ENCODE data around the gene DDI1. TPM values are rescaled to one million over a fixed set of nuclear protein-coding genes. Genes with fewer than 3 reads are reported as not detected.
"Not testable (repeated sequence)": the region's sequence is repeated elsewhere in the genome, so short reads cannot be mapped to it uniquely, and the experiment has no call there.

The DDI1 gene
- total RNA-seq, 1 donor from 2014 or later = not detected

GRCh38 chr11:104033134-104033533 is 3.3 kb upstream of the DDI1 start:
- no peak for DNase-seq (ENCODE audit: low spot score)
- intact Hi-C loops (cut with DNase I) = no loop called here

DNA sequence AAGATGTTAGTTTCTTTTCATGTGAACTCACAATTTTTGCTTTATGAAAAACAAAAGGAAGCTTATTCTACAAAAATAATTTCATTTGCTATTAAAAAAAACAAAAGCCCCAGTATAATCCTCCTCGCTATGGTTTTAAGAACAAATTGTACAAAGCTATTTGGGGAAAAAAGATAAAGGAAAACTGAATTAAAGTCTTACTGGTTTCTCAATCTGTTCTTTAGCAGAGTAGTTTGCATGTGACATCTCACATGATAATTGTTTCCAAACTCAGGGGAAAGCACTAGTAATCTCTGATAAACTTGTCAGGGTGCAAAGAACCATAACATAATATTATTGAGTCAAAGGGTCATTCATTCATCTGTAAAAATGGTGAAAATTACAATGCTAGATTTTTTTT is 2.9 kb upstream of the DDI1 start:
- intact Hi-C loops (cut with DNase I) = no loop called here
- no peak for DNase-seq (ENCODE audit: low spot score)

DNA sequence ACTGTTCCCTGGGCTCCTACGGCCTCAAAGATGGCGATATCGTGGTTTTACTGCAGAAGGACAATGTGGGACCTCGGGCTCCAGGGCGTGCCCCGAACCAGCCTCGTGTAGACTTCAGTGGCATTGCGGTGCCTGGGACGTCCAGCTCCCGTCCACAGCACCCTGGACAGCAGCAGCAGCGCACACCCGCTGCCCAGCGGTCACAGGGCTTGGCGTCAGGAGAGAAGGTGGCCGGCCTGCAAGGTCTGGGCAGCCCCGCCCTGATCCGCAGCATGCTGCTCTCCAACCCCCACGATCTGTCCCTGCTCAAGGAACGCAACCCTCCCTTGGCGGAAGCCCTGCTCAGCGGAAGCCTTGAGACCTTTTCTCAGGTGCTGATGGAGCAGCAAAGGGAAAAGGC is 555 bp downstream of the DDI1 start:
- DNase-seq (ENCODE audit: low spot score) = no peak
- intact Hi-C loops (cut with DNase I) = no loop called here

DNA sequence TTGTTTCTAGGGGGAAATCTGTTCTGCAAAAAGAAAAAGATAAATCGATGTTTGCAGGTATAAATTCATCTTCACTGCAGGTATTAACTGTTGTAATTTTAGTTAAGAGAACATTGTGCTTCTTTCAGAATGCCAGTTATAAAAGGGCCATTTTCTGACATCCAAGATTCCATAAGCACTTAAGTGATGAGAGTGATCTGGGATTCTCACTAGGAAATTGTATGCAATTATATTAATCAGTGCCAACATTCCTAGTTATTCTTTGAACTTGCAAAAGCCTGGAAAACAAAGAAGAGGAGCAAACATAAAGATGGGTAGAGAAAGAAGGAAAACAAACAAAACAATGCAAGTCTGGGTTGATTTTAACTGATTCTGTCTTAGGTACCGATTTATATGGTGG is 5.4 kb downstream of the DDI1 start:
- DNase-seq (ENCODE audit: low spot score) = no peak
- intact Hi-C loops (cut with DNase I) = no loop called here

GRCh38 chr11:104043142-104043541 is 6.7 kb downstream of the DDI1 start:
- intact Hi-C loops (cut with DNase I) = no loop called here
- DNase-seq (ENCODE audit: low spot score) = no peak

DNA sequence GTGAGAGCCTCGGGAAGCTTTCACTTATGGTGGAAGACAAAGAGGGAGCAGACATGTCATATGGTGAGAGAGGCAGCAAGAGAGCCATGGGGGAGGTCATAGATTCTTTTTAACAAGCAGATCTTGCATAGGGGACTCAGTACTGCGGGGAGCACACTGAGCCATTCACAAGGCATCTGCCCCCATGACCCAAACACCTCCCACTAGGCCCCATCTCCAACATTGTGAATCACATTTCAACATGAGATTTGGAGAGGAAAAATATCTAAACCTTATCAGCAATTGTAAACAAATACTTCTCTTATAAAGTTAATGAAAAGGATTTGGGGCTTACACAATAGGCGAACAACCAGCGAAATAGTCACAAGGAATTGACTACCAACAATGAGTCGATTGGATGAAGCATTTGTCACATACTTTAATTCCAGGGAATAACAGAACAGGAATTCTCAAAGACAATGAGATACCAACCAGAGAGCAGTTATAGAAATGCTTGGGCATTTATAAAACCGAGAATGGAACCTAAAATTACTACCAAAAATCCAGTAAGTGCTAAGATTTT is 7.3 kb downstream of the DDI1 start:
- DNase-seq (ENCODE audit: low spot score) = no peak
- intact Hi-C loops (cut with DNase I) = no loop called here

DNA sequence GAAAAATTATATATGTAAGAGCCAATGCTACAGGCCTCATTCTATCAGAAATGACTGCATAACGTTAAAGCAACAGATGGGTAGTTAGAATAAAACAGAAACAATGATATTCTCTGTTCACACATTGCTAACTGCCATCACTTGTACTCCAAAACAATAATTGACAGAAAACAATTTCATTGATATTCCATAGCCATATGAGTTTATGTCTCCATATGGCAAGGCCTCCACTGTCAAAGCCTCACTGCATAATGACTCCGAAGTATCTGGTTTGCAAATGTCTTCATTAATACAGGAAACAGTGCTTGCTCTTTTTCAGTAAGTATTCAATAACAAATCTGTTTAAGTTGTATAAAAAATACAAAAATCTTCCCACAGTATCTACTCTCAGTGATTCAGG is 9.9 kb downstream of the DDI1 start:
- DNase-seq (ENCODE audit: low spot score) = no peak
- intact Hi-C loops (cut with DNase I) = no loop called here

DNA sequence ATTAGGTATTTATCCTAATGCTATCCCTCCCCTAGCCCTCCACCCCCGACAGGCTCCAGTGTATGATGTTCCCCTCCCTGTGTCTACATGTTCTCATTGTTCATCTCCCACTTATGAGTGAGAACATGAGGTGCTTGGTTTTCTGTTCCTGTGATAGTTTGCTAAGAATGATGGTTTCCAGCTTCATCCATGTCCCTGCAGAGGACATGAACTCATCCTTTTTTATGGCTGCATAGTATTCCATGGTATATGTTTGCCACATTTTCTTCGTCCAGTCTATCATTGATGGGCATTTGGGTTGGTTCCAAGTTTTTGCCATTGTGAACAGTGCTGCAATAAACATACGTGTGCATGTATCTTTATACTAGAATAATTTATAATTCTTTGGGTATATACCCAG is 10.4 kb downstream of the DDI1 start:
- intact Hi-C loops (cut with DNase I); DNase-seq (ENCODE audit: low spot score): not testable (repeated sequence)

DNA sequence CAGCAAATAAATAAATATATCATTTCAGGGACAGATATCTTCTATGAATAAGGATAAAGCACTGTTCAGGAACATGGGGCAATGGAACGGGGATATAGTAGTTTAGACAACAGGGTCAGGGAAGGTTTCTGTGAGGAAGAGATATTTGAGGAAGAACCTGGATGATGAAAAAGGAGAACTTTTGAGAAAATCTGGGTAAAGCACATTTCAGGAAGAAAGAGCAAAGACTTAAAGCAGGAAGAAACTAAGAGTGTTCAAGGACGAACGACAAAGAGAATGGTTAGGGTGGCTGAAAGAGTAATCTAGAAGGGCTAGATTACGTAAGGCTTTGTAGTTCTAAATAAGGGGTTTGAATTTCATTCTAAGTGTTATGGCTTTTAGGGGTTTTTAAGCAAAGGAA is 12.7 kb downstream of the DDI1 start:
- intact Hi-C loops (cut with DNase I) = no loop called here
- no peak for DNase-seq (ENCODE audit: low spot score)

DNA sequence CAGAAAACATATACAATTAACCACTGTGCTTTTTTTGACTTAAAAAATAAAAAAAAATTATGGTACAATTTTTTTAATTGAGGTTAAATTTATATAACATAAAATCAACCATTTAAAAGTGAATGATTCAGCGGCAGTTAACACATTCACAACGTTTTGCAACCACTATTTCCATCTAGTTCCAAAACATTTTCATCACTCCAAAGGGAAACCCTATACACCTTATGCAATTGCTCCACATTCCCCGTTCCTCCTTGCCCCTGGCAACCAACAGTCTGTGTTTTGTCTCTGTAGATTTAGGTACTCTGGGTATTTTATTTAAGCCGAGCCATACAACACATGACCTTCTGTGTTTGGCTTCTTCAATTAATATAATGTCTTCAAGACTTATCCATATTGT is 15.3 kb downstream of the DDI1 start:
- intact Hi-C loops (cut with DNase I) = no loop called here
- no peak for DNase-seq (ENCODE audit: low spot score)

- intact Hi-C loops (cut with DNase I) = no loop called here
Observed at GRCh38 chr11:104053743-104054478, 17.5 kb downstream of the DDI1 start.

GRCh38 chr11:104054911-104055529 is 18.6 kb downstream of the DDI1 start:
- intact Hi-C loops (cut with DNase I) = no loop called here
- DNase-seq (ENCODE audit: low spot score) = no peak

More at GRCh38 chr11:104053743-104054478, 17.5 kb downstream of the DDI1 start:
- no peak for DNase-seq (ENCODE audit: low spot score)

DNA sequence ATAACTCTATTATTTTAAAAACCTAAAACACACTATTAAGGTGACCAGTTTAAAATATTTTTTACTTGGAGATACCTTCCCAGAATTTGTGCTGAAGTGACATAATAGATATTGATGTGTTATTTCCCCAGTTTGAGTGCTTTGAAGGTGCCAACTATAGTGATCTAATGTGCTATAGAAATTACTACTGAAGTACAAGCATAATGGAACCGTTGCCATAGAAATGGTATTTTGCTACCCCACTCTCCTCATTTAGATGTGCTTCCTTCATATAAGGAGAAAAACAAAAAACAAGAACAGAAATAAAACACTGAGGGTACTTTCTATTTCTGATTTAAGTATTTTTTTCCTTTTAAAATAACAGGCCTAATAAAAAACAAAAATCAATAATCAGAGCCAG is 19.2 kb downstream of the DDI1 start:
- no peak for DNase-seq (ENCODE audit: low spot score)
- intact Hi-C loops (cut with DNase I) = no loop called here

DNA sequence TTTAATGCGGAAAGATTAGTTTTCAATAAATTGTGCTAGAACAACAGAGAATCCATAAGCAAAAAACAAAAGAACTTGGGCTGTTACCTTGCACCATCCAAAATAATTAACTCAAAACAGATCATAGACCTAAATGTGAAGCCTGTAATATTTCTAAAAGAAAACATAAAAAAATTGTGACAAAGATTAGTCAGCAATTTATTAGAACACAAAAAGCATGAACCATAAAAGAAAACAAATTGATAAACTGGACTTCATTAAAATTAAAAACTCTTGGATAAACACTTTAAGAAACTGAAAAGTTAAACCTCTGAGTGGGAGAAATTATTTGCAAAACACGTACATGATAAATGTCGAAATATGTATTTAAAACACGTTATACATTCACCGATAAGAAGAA is 21.5 kb downstream of the DDI1 start:
- intact Hi-C loops (cut with DNase I) = no loop called here
- DNase-seq (ENCODE audit: low spot score) = no peak

- DNase-seq (ENCODE audit: low spot score) = no peak
- intact Hi-C loops (cut with DNase I) = no loop called here
Observed at GRCh38 chr11:104058680-104059079, 22.2 kb downstream of the DDI1 start.

DNA sequence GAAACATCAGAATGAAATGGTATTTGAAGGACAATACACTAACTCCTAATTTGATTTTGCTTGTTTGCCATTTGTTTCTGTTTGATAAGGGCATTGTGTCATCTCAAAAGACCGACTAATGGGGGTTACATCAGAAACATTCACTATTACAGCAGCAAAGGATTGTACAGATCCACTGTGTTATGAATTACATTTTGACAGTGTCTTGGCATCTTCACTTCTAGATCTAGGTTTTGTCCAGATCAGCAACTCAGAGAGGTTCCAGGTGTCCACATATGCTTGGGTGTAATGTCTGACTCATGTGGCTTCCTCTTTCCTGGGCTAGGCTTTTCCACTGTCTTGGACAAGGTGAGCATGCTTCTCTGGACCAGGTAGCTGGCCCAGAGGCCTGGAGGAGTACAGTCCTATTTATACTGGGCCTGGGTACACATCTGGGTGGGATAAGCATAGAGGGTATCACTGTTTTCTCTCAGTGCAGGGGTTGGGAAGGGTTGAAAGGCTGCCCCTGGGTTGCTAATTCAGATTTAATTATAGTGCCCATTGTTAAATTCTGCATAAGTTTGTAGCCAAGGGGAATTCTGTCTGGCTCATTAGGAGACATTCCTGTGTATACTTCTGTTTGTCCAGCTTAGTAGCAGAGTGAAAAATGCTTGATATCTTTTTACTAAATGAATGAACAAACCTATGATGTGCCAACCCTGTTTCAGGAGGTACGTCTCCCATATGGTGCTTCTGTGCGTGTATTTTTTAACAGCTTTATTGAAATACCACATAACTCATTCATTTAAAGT is 23.8 kb downstream of the DDI1 start:
- no peak for DNase-seq (ENCODE audit: low spot score)
- intact Hi-C loops (cut with DNase I) = no loop called here

GRCh38 chr11:104060820-104061219 is 24.4 kb downstream of the DDI1 start:
- DNase-seq (ENCODE audit: low spot score) = no peak
- intact Hi-C loops (cut with DNase I) = no loop called here

- DNase-seq (ENCODE audit: low spot score) = no peak
- intact Hi-C loops (cut with DNase I) = no loop called here
Observed at GRCh38 chr11:104061853-104062521, 25.5 kb downstream of the DDI1 start.

GRCh38 chr11:104064034-104064630 is 27.7 kb downstream of the DDI1 start:
- no peak for DNase-seq (ENCODE audit: low spot score)
- intact Hi-C loops (cut with DNase I) = no loop called here

- intact Hi-C loops (cut with DNase I) = no loop called here
- no peak for DNase-seq (ENCODE audit: low spot score)
Observed at GRCh38 chr11:104067534-104067933, 31.1 kb downstream of the DDI1 start.
